G401 (cell line): ENCODE data around the gene TTLL9. TPM values are rescaled to one million over a fixed set of nuclear protein-coding genes. Genes with fewer than 3 reads are reported as not detected.
A peak's percentile ranks its signal among the peaks of the same experiment; 100 is the strongest.

Experiments used
- DNase-seq: peaks from one replicate; pipeline ENCODE4 v3.0.0-alpha.2; 2015; ENCODE audit warnings: low spot score
- in situ Hi-C: cut with HindIII; loops from 2 replicates; pipeline ENCODE4 v1.10.0; 2016; ENCODE audit warnings: low sequenced_read_pairs, mixed read lengths
- total RNA-seq: library from RNA; depleted of rRNA; stranded (reverse); fragments of >200 nt; shearing (Covaris generic); gene quantifications from 2 replicates; pipeline ENCODE4 v1.2.3, GENCODE V29; 2014

The TTLL9 gene
- total RNA-seq, 1 experiment from 2014 or later: 2.0 TPM

DNA sequence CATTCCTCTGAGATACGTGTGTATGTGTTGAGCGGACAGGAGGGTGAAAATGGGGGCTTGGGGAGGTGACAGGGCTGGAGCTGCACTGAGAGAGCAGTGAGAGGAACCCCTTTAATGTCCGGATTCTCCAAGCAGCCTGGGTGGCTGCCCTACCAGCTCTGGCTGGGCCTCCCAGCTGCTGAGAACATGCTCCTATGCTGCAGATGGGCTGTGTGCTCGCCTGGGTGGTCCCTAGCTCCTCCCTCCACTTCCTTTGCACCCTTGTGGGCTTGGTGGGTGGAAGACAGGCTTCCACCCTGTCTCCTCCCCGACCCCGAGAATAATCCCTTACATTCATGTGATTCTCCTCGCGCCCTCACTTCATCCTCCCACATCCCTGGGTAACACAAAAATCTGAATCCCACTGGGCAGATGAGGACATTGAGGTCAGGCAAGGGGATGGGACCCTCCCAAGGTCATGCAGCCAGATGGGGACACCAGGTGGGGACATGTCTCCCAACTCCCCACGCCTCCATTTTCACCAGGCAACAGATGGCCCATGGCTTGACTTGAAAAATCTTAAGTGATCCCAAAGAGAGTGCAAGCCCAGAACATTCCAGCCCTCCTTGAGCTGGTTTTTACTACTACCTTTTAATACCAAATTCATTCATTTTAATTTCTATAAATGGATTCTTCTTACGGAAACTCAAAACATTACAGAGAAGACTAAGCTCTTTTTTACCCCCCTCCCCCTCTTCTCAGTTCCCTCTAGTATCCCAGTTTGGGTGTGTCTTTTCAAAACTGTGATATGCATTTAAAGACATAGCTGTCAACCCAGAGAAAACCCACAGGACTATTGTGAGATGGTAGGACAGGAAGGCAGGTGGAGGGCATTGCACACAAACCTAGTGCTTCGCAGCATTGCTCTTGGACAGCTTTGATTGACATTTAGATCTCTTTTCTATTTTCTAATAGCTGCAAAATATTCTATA, 86.4 kb downstream of the TTLL9 start:
- in situ Hi-C loops: no loop called here
- DNase-seq: no peak

- no peak for DNase-seq
- in situ Hi-C loops: no loop called here
Observed at GRCh38 chr20:31962761-31963160, 92.3 kb downstream of the TTLL9 start.

- in situ Hi-C loops: no loop called here
- no peak for DNase-seq
Observed at GRCh38 chr20:31963889-31964288, 93.5 kb downstream of the TTLL9 start.

DNA sequence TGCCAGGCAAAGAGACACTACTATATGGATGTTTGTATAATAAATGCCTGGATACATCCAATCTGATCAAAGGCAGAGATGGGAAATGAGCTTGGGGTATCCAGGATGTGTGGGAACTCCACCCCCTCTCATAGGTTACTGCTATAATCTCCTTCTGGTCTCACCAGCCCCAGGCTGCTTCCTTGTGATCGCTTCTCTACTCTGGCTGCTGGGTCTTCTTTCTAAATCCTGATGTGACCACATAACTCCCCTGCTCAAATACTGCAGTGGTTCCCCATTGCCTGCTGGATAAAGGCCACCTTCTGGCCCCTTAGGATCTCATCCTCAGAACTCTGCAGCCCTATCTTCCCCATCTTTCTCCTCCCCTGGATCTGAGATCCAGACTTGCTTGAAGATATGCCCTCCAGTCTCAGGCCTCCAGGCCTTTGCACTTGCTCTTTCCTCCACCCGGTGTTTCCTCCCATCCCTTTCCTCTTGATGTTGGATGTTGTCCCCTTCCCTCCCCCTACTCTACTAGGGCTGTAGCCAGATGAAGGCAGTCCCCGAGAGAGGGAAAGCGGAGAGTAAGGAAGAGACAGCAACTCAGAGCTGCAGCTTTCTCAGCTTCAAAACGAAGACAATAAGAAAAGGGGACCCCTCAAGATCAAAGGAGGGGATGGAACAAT, 96.7 kb downstream of the TTLL9 start:
- DNase-seq: peak; percentile 57
- in situ Hi-C loops: no loop called here

DNA sequence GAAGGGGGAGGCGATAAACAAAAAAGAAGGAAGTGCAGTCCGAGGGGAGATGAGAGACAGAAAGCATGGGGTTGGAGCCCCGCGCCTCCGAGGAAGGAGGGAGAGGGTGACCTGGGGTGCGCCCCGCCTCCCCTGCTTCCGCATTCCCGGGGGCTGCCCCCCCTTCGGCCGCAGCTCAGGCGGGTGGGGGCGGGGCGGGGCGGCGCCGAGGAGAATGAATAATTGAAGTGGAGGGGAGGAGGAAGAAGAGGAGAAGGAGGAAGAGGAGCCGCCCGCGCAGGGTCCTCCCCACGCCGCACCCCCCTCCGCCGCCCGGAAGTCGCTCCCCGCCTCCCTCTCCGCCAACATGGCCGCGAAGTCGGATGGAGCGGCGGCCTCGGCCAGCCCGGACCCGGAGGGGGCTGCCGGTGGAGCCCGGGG, 97.4 kb downstream of the TTLL9 start, which contains the start of gene XKR7:
Gene XKR7 (plus strand): TSS at position 322 of the 420 bp plus-strand sequence. CDS start 25 bp downstream, at position 347.
- DNase-seq: peak; percentile 68
- in situ Hi-C loops: no loop called here

GRCh38 chr20:31968291-31969126, 98.1 kb downstream of the TTLL9 start:
- in situ Hi-C loops: no loop called here
- DNase-seq: peak; percentile 55

- in situ Hi-C loops: no loop called here
- DNase-seq: peak; percentile 84
Observed at GRCh38 chr20:31969991-31970390, 99.6 kb downstream of the TTLL9 start.

- in situ Hi-C loops: no loop called here
- peak; percentile 77 for DNase-seq
Observed at GRCh38 chr20:31972471-31973021, 102.1 kb downstream of the TTLL9 start.

GRCh38 chr20:31974296-31974695, 103.9 kb downstream of the TTLL9 start:
- no peak for DNase-seq
- in situ Hi-C loops: no loop called here

DNA sequence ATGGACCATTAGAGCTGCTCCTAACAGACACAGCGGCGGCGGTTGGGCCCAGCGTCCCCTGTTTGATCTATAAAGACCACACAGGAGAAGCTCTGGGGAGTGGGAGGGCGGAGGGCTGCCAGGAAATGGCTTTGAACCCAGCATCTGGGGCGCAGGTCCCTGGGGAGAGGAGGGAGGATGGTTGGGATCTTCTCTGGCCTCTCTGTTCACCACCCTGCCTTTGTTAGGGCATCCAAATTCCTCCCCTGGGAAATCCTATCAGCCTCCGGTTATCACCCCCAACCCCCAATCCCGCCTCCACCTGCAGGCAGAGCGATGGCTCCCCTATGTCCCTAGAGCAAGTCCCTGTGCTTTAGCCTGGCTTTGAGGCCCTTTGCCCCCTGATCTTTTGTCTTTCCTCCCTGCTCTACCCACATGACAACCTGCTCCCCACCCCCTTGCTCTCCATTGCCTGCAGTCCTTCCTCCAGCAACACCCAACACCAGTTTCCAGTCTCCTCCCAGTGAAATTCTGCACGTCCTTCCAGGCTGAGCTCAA, 104.6 kb downstream of the TTLL9 start:
- DNase-seq: peak; percentile 65
- in situ Hi-C loops: no loop called here

- in situ Hi-C loops: no loop called here
- DNase-seq: no peak
Observed at GRCh38 chr20:31975874-31976273, 105.4 kb downstream of the TTLL9 start.

GRCh38 chr20:31977080-31977479, 106.6 kb downstream of the TTLL9 start:
- in situ Hi-C loops: no loop called here
- DNase-seq: peak; percentile 10

GRCh38 chr20:31979713-31980426, 109.4 kb downstream of the TTLL9 start:
- no peak for DNase-seq
- in situ Hi-C loops: no loop called here

DNA sequence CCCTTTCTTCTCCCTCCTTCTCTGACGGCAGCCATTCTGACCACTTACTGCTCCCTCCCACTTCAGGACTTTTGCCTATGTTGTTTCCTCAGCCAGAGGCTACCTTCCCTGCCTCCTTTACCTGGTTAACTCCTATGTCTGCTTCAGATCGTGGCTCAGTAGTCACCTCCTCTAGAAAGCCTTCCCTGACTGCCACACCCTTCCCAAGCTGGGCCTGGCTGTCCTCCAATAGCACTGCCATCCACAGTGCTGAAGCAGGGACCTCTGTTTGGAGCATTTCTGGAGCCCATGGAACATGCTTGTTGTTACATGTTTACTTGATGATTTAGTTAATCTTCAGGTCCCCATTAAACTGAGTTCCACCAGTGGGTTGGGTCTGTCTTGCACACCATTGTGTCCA, 111.3 kb downstream of the TTLL9 start:
- in situ Hi-C loops: no loop called here
- DNase-seq: peak; percentile 7

GRCh38 chr20:31984981-31985471, 114.6 kb downstream of the TTLL9 start:
- DNase-seq: peak; percentile 66
- in situ Hi-C loops: no loop called here

- in situ Hi-C loops: no loop called here
- DNase-seq: peak; percentile 41
Observed at GRCh38 chr20:31987744-31988143, 117.3 kb downstream of the TTLL9 start.

- in situ Hi-C loops: no loop called here
- no peak for DNase-seq
Observed at GRCh38 chr20:31988430-31989015, 118.1 kb downstream of the TTLL9 start.
